ENCODE results near the gene PROSER3. TPM values are rescaled to one million over a fixed set of nuclear protein-coding genes. Genes with fewer than 3 reads are reported as not detected.

Gene PROSER3
- total RNA-seq, 1 donor from 2014 or later: 41.7 TPM

DNA sequence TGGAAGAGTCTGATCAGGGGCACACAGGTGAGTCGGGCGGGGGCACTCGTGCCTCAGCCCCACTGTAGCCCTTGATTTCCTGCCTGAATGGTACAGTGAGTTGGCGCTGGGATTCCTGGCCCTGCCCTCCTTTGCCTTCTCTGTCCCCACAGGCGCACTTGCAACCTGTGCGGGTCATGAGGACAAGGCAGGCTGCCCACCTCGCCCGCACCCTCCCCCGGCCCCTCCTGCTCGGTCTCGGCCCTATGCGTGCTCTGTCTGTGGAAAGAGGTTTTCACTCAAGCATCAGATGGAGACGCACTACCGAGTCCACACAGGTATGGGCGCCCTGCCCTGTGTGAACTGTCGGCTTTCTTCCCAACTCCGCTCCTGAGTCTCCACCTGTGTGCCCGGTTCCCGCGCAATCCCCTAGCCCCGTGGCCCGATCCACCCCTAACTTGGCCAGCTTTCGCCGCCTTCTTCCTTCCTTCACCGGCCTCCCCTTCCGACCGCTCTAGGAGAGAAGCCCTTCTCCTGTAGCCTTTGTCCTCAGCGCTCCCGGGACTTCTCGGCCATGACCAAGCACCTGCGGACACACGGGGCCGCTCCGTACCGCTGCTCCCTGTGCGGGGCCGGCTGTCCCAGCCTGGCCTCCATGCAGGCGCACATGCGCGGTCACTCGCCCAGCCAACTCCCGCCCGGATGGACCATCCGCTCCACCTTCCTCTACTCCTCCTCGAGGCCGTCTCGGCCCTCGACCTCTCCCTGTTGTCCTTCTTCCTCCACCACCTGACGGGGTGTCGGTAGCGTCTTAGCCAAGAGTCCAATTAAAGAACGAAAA lies 41.8 kb upstream of the PROSER3 start:
- TF ChIP-seq, protein P1, sequence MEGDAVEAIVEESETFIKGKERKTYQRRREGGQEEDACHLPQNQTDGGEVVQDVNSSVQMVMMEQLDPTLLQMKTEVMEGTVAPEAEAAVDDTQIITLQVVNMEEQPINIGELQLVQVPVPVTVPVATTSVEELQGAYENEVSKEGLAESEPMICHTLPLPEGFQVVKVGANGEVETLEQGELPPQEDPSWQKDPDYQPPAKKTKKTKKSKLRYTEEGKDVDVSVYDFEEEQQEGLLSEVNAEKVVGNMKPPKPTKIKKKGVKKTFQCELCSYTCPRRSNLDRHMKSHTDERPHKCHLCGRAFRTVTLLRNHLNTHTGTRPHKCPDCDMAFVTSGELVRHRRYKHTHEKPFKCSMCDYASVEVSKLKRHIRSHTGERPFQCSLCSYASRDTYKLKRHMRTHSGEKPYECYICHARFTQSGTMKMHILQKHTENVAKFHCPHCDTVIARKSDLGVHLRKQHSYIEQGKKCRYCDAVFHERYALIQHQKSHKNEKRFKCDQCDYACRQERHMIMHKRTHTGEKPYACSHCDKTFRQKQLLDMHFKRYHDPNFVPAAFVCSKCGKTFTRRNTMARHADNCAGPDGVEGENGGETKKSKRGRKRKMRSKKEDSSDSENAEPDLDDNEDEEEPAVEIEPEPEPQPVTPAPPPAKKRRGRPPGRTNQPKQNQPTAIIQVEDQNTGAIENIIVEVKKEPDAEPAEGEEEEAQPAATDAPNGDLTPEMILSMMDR (IDR thresholded peaks at IDR 0.05; ENCODE audit: partially characterized antibody, unreplicated experiment): no peak
- DNase-seq: no peak
- peak overlapping the region; percentile 83 for H3K27ac Mint-ChIP-seq (ENCODE audit: unreplicated experiment)
- H3K4me1 Mint-ChIP-seq (ENCODE audit: low read depth, unreplicated experiment): peaks cover 16% of the 10 kb centered on the region
- H3K36me3 Mint-ChIP-seq (ENCODE audit: unreplicated experiment): peaks cover 4% of the 10 kb centered on the region
- peaks cover 6% of the 10 kb centered on the region for H3K9me3 Mint-ChIP-seq (ENCODE audit: unreplicated experiment)
- H3K4me3 Mint-ChIP-seq (ENCODE audit: unreplicated experiment): peak overlapping the region; percentile 90
- H3K27me3 Mint-ChIP-seq (ENCODE audit: unreplicated experiment): peaks cover 12% of the 10 kb centered on the region

DNA sequence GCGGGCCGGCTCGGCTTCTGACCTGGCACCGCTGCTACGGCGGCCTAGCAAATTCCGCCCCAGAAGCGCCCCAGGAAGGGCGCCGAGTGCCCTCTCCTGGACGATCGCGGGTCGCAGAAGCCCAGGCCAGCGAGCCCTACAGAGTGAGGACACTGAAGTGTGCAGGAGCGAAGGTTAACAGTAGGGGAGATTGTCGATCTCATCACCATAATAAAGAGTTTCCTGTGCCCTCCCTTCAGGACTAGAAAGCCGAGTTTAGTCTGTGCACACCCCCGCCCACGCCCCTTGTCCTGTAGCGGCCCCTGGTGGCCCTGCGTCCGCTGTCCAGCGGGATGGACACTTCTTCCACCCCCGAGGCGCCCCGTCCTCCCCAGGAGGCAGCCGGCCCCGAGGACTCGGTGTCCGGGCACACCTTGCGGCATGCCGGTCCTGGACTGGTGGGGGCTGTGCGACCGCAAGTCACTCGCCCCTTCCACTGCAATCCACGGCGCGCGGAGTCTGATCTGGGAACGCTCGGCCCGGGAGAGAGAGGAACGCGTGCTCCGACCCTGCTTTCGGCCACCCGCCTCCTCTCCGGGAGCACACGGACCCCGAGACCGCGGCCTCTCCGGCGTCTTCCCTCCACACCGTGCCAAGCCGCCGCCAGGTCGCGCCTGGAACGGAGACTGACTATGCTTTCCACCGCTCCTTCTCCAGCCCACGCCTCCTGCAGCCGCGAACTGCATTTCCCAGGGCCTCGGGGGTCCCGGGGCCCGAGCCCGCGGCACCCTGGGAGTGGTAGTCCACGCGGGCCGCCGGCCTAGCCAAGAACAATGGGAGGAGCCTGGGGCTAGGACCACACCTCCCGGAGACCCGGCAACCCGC lies 40.9 kb upstream of the PROSER3 start:
- TF ChIP-seq, protein P1 (IDR thresholded peaks at IDR 0.05; ENCODE audit: partially characterized antibody, unreplicated experiment): peak; percentile 72
- H3K27me3 Mint-ChIP-seq (ENCODE audit: unreplicated experiment): peaks cover 12% of the 10 kb centered on the region
- H3K4me3 Mint-ChIP-seq (ENCODE audit: unreplicated experiment): peak overlapping the region; percentile 90
- H3K27ac Mint-ChIP-seq (ENCODE audit: unreplicated experiment): peak overlapping the region; percentile 83
- peak; percentile 89 for DNase-seq
- H3K4me1 Mint-ChIP-seq (ENCODE audit: low read depth, unreplicated experiment): peaks cover 16% of the 10 kb centered on the region
- H3K9me3 Mint-ChIP-seq (ENCODE audit: unreplicated experiment): peaks cover 6% of the 10 kb centered on the region
- peaks cover 4% of the 10 kb centered on the region for H3K36me3 Mint-ChIP-seq (ENCODE audit: unreplicated experiment)

DNA sequence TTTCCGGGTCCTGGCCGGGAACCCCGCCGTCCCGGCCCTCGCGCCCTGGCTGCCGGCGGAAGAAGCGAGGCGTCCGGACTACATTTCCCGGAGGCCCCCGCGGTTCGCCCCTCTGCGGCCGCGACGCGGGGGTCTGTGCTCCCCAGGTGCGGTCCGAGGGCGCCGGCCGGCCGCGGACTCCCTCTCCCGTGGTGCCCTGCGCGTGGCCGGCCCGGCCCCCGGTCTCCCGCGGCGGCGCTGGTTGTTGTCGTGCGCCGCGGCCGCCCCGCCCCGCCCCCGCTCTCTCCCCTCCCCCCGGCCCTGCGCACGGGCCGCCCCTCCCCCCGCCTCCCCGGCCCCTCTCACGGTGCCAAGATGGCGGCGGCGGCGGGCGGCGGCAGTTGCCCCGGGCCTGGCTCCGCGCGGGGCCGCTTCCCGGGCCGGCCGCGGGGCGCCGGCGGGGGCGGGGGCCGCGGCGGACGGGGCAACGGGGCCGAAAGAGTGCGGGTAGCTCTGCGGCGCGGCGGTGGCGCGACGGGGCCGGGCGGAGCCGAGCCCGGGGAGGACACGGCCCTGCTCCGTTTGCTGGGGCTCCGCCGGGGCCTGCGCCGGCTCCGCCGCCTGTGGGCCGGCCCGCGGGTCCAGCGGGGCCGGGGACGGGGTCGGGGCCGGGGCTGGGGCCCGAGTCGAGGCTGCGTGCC lies 40.2 kb upstream of the PROSER3 start, which contains the start of gene KMT2B:
KMT2B (plus strand) TSS at position 339 of the 680 bp plus-strand sequence; CDS start at position 355, 16 bp downstream.
- peaks cover 8% of the 10 kb centered on the region for H3K9me3 Mint-ChIP-seq (ENCODE audit: unreplicated experiment)
- H3K4me3 Mint-ChIP-seq (ENCODE audit: unreplicated experiment): peak within 1 kb of the TSS; percentile 90
- TF ChIP-seq, protein P1 (IDR thresholded peaks at IDR 0.05; ENCODE audit: partially characterized antibody, unreplicated experiment): no peak
- H3K27me3 Mint-ChIP-seq (ENCODE audit: unreplicated experiment): peaks cover 12% of the 10 kb centered on the region
- H3K4me1 Mint-ChIP-seq (ENCODE audit: low read depth, unreplicated experiment): peaks cover 16% of the 10 kb centered on the region
- DNase-seq: peak; percentile 96
- H3K36me3 Mint-ChIP-seq (ENCODE audit: unreplicated experiment): peaks cover 4% of the 10 kb centered on the region
- H3K27ac Mint-ChIP-seq (ENCODE audit: unreplicated experiment): peak within 1 kb of the TSS; percentile 83

DNA sequence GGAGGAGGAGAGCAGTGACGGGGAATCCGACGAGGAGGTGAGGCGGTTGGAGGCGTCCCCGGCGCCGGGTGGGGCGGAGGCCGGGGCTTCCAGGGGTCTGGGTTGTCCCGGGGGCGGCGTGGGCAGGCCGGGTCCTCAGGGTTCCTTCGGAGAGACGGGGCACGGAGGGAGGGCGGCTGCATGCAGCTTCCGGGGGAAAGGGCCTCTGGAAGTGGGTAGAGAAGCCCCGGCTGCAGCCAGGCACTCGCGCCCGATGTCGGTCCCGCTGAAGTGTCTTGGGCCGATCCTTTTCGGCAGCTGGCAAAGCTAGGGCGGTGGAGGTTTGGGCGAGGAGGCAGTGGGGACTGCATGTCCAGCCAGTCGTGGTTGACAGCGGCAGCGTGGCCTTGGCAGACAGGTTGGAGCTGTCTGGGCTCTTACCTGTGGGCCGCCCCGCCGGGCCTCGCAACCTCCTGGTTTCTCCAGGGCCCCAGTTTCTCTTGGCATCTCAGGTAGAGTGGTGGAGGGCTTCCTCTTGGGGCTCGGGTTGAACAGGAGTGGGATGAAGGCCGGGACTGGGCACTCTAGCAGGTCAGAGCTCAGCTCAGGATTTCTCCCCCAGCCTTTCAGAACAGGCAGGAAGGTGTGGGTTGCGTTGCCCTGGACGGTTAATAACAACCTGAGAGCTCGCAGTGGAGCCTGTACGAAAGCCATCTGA lies 39.5 kb upstream of the PROSER3 start:
- Mint-ChIP-seq H3K27ac (ENCODE audit: unreplicated experiment) (peak overlapping the region; percentile 64), H3K4me3 (ENCODE audit: unreplicated experiment) (peak overlapping the region; percentile 90), H3K27me3 (ENCODE audit: unreplicated experiment) (peaks cover 12% of the 10 kb centered on the region), H3K4me1 (ENCODE audit: low read depth, unreplicated experiment) (peaks cover 16% of the 10 kb centered on the region), H3K36me3 (ENCODE audit: unreplicated experiment) (peaks cover 4% of the 10 kb centered on the region), H3K9me3 (ENCODE audit: unreplicated experiment) (peaks cover 9% of the 10 kb centered on the region)
- peak; percentile 56 for DNase-seq
- TF ChIP-seq, protein P1 (IDR thresholded peaks at IDR 0.05; ENCODE audit: partially characterized antibody, unreplicated experiment): no peak

Measured in glutamatergic neuron (in vitro differentiated cells).